GM12864 (cell line): ENCODE data around the gene MRPL16.
"Not testable (repeated sequence)": the region's sequence is repeated elsewhere in the genome, so short reads cannot be mapped to it uniquely, and the experiment has no call there.

Experiments used
- DNase-seq: peaks from one replicate; pipeline ENCODE4 v3.0.0-alpha.2; 2011; ENCODE audit warnings: low read depth
- H3K4me3 ChIP-seq: 2 replicates; pipeline ENCODE4 v1.5.1; 2011; ENCODE audit warnings: mild to moderate bottlenecking, low read depth, low read length, control low read depth
- CTCF ChIP-seq: IDR thresholded peaks from 2 replicates; pipeline ENCODE4 v1.5.1; 2011; ENCODE audit warnings: low read depth, mild to moderate bottlenecking, moderate library complexity, low read length, control low read depth, inconsistent platforms; ENCODE audit errors: missing control alignments

MRPL16 gene

DNA sequence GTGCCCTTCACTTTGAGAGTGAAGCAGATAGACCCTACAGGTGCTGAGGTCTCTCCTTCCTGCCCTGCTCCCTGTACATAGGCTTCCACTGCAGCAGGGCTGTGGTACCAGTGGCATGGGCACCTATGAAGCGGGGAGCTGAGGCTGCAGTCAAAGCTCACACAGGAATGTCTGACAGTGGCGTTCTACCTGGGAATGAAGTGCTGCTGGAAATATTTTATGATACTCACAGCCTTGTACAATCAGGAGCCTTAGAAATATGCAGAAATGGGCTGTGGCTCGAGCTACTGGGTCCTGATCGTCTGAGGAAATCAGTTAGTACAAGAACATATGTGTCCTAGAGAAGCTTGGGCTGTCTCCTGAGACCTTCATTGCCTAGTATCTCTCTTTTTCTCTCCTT is 24.8 kb downstream of the MRPL16 start:
- no peak for DNase-seq
- TF ChIP-seq CTCF: no peak
- no peak overlapping the region for H3K4me3 ChIP-seq

- H3K4me3 ChIP-seq, DNase-seq: not testable (repeated sequence)
Observed at GRCh38 chr11:59784441-59784840, 26.1 kb downstream of the MRPL16 start.

DNA sequence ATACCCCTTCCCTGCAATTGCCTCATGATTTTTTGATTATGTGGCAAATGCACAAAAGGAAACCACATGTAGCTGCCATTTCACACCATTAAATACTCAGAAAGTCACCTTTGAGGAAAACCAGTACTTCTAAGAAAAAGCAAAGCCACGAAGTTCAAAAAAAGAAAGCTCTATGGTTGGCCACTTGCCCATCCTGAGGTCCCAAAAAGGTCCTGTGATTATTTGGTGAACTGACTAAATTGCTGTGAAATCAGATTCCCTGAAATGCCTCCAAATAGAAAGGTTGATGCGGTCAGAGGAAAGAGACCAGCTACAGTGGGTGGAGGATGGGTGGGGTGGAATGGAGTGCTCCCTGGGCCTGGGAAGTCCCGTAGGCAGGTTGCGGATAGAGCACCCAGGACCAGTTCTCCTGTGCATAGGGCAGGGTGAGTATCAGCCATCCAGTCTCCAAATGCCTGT is 26.9 kb downstream of the MRPL16 start:
- DNase-seq: no peak
- H3K4me3 ChIP-seq: no peak overlapping the region
- no peak for TF ChIP-seq CTCF

- DNase-seq: no peak
- TF ChIP-seq CTCF: no peak
- H3K4me3 ChIP-seq: no peak overlapping the region
Observed at GRCh38 chr11:59782080-59782479, 28.5 kb downstream of the MRPL16 start.

GRCh38 chr11:59779487-59779886 is 31.1 kb downstream of the MRPL16 start:
- DNase-seq: no peak
- H3K4me3 ChIP-seq: no peak overlapping the region

GRCh38 chr11:59778122-59778521 is 32.5 kb downstream of the MRPL16 start:
- TF ChIP-seq CTCF: no peak
- no peak for DNase-seq
- H3K4me3 ChIP-seq: no peak overlapping the region

More at GRCh38 chr11:59779487-59779886, 31.1 kb downstream of the MRPL16 start:
- TF ChIP-seq CTCF: no peak

- no peak overlapping the region for H3K4me3 ChIP-seq
- no peak for TF ChIP-seq CTCF
- DNase-seq: no peak
Observed at GRCh38 chr11:59777104-59777503, 33.5 kb downstream of the MRPL16 start.
